HG02759 (cell line): ENCODE data around the gene OXNAD1.
A peak's percentile ranks its signal among the peaks of the same experiment; 100 is the strongest.

Experiments used
- ATAC-seq: cut with Tn5 transposase; IDR thresholded peaks from one replicate; pipeline ENCODE4 v1.9.1; 2021; ENCODE audit warnings: mild to moderate bottlenecking, moderate library complexity; ENCODE audit not compliant: unreplicated experiment

The OXNAD1 gene

DNA sequence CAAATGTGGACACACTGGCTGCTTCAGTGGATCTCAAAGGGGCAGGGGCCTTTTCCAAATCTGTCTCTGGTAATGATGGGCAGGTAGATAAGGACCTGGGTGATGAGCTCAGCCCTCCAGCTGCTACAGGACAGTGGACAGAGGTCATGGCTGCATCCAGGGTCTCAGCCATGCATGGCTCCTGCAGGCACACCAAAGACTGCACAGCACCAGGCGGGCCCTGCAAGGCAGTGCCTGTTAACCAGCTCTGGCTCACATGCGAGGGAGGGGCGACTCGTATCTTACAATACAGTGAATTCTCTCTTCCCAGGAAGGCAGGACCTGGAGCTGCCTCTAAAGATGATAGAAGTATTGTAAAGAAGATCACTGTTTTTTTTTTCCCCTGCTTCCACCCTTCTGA is 58.7 kb downstream of the OXNAD1 start:
- ATAC-seq = no peak

DNA sequence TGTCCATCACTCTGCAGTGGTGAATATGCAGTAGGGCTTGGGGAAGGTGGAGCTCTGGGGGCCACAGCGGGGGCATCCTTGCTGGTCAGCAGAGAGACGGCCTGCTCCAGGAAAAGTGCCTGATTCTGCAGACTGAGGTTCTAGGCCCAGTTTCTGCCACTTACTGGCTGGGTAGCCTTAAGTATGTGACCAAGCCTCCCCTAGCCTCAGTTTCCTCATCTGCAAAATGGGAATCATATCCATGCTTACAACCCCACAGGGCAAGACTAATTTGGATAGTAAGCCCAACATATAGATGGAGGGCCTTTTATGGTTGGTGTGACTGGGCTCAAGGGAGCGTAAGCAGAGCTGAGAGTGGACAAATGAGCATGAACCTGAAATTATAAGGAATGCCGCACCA is 60.8 kb downstream of the OXNAD1 start:
- ATAC-seq = no peak

DNA sequence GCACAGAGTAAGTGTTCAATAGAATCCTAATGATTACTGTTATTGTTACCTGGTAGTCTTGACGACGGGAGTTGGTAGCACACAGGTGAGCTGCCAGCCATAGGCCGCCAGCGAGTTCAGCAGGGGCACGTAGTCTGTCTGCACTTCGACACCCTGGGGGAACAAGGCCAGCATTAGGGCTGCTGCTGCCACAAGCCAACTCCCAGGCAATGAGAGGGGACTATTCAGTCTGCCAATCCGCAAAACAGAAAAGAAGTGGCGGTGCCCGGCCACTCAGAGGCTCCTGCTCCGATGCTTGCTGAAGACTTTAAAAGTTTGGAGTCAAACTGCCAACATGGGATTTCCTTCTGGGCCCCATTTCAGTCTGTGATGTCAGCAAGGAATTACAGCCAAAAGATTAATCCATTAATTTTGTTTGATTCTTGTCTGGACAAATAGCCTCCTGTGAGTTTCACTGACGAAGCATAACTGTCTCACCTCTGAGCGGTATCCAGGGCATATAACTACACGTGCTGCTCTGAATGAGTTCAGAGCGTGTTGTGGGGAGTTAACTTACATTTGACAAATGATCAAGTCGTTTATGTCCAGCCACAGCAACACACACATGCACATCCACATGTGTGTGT is 61.8 kb downstream of the OXNAD1 start:
- no peak for ATAC-seq

DNA sequence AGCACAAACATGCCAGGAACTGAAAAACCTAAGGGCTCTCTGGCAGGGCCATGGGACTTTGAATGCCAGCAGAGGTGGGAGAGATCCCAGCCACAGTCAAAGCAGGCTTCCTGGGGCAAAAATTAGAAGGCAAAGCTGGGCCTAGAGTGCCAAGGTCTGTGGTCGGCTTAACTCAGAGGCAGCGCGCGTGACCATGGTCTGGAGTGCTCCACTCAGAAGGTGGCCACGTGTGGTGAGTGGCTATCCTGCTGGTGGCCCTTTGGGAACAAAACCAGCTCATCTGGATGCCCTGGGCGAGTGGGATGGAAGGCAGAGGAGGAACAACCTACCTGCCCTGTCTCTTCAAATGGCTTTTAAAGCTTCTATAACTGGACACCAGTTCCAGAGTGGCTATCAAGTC is 63.1 kb downstream of the OXNAD1 start:
- no peak for ATAC-seq

DNA sequence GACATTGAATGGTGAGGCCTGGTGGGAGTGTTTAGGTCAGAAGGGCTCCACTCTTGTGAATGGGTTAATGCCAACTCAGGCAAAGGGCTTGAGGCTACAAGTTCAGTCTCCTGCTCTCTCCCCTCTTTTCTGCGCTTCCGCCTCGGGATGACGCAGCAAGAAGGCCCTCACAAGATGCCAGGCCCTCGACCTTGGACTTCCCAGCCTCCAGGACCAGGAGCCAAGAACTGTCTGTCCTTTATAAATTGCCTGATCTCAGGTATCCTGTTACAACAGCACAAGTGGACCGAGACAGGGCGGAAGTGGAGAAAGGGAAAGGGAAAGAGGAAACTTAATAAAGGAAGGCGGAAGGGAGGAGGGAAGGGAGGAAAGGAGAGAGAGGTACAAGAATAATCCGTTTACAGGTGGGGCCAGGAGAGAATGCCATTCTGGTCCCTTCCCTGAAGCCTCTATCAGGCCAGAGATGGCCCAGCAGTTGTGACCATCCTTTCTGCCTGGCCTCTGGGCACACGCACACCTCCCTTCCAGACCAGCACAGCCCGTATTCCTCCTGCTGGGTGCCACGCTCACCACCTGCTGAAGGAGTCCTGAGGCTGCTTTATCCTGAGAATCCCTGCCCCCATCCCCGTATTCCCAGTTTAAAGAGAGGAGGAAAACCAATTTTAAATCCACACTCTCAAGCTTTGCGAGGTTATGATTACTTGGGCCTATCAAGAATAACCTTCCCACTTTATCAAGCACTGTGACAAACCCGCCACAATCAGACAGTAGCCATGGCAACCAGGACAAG is 64.2 kb downstream of the OXNAD1 start:
- no peak for ATAC-seq

GRCh38 chr3:16329826-16330129 is 64.8 kb downstream of the OXNAD1 start:
- no peak for ATAC-seq

GRCh38 chr3:16330351-16330750 is 65.3 kb downstream of the OXNAD1 start:
- no peak for ATAC-seq

- ATAC-seq = no peak
Measured at GRCh38 chr3:16331319-16331883, 66.4 kb downstream of the OXNAD1 start.

- no peak for ATAC-seq
Measured at GRCh38 chr3:16332904-16333426, 68.0 kb downstream of the OXNAD1 start.

GRCh38 chr3:16334909-16335308 is 69.9 kb downstream of the OXNAD1 start:
- no peak for ATAC-seq

GRCh38 chr3:16335333-16335732 is 70.3 kb downstream of the OXNAD1 start:
- no peak for ATAC-seq

- ATAC-seq = no peak
Measured at GRCh38 chr3:16335772-16336645, 71.0 kb downstream of the OXNAD1 start.

DNA sequence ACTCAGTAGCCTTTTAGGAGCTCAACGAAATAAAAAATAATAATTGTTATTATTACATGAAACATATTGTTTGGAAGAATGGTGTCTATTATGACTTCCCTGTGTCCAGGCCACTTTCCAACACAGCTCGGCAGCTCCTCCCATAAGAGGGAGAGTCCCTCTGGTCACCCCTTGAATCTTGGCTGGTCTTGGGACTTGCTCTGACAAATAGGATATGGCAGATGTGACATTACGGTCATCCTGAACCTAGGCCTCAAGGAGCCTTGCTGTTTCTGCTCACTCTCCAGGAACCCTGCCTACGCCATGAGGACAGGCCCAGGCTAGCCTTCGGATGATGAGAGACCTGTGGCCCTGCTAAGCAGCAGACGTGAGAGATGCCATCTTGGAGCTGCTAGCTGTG is 71.8 kb downstream of the OXNAD1 start:
- ATAC-seq = no peak

GRCh38 chr3:16337856-16338540 is 73.0 kb downstream of the OXNAD1 start:
- ATAC-seq = peak; percentile 87

DNA sequence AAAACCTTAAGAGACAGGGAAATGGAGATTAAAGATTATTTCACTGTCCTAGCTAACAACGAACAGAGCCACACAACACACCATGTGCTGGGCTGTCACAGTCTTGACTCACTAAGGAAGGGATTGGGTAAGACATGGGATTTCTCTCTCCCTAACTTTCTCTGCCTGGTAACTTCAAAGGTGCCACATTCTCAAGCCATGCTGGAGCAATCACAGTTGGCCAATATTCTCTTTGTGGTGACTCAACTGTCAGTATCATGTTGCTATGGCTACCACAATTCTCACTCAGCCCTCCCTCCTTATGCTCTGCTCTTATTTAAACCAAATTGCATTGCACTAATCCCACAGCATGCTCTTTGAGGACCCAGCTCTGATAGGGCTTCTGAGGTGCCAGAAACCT is 74.0 kb downstream of the OXNAD1 start:
- peak; percentile 48 for ATAC-seq

DNA sequence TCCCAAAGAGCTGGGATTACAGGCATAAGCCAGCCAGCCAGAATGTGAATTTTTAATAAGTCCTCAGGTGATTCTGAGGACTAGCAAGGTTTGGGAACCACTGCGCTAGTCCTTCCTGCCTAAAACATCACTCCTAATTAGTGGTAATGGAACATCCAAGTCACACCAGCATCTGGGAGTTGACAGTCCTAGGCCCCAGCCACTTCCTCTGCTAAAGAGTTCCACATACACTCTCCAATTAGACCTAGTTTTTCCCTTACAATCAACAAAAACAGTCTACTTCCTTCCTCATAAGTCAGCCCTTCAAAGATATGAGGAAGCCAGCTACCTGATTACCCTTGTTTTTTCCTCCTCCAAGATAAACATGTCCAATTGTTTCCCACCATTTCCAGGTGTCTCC is 78.1 kb downstream of the OXNAD1 start:
- no peak for ATAC-seq

DNA sequence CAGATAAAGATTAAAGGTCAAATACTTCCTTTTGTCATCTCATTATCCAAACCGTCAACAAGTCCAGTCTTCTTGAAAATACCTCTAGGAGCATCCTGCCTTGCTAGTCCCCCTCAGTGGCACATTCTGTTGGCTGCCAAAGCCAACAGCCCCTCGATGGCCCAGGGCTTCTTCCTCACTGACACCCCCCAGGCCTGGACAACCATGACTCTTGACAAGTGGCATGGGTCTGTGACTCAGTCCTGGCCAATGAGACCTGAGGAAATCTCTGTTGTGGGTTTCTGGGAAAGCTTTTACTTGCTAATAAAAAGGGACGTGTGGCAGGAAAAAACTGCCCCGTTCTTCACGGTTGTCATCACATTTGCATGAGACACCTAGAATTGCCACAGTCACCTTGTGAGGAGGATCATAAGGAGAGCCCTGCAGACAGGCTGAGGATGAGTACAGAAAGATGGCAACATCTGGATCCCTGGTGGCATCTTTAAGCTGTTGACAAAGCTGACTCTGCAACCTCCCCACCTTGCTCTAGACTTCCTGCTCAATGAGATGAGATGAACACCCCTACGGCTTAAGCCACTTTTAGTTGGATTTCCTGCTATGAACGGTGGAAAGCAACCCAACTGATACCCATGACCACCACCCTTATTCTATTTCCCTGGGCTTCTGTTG is 81.5 kb downstream of the OXNAD1 start:
- ATAC-seq = no peak

DNA sequence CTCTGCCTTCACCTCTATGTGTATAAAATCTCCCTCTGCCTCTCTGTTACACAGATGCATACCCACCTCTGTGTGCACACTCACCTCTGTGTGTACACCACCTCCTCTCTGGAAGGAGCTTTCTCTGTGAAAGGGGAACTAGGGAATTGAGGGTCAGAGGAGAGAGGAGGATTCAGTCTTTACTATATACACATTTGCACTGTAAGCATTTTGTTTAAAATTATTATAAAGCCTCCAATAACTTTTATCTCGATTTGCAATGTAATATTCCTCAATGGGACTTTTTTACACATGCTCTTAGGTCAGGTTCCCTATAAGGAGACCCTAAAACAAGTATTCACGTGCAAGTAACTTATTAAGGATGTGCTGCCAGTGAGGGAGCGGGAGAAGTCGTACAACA is 82.5 kb downstream of the OXNAD1 start:
- no peak for ATAC-seq

GRCh38 chr3:16349986-16350596 is 85.1 kb downstream of the OXNAD1 start:
- ATAC-seq = no peak
